Measurements from ENCODE around the gene UBL3.

UBL3 gene

DNA sequence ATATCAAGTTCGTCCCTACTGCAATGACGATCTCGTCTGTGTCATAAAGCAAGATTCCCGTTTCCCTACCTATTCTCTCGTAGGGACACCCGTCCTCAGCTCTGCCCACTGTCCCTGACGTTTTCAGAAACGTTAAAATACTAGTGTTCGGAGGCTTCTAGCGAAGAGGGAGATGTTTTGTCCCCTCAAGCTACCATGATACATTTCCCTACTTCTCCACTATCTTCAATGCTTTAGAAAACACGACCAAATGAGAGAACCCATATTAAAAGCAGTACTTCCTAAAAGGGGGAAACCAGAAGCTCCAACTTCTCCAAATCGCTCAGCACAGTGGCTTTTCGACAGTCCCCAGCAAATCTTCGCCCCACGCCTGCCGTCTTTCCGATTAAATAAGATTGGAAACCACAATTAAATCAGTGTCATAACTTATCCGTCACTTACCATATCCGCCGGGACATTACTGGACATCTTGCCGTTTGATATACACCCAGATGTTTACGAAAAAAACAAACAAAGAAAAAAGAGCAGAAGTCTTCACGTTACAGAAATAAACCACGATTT lies 1.3 kb downstream of the UBL3 start:
- TF ChIP-seq, protein P1, sequence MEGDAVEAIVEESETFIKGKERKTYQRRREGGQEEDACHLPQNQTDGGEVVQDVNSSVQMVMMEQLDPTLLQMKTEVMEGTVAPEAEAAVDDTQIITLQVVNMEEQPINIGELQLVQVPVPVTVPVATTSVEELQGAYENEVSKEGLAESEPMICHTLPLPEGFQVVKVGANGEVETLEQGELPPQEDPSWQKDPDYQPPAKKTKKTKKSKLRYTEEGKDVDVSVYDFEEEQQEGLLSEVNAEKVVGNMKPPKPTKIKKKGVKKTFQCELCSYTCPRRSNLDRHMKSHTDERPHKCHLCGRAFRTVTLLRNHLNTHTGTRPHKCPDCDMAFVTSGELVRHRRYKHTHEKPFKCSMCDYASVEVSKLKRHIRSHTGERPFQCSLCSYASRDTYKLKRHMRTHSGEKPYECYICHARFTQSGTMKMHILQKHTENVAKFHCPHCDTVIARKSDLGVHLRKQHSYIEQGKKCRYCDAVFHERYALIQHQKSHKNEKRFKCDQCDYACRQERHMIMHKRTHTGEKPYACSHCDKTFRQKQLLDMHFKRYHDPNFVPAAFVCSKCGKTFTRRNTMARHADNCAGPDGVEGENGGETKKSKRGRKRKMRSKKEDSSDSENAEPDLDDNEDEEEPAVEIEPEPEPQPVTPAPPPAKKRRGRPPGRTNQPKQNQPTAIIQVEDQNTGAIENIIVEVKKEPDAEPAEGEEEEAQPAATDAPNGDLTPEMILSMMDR (IDR thresholded peaks at IDR 0.05) = no peak

DNA sequence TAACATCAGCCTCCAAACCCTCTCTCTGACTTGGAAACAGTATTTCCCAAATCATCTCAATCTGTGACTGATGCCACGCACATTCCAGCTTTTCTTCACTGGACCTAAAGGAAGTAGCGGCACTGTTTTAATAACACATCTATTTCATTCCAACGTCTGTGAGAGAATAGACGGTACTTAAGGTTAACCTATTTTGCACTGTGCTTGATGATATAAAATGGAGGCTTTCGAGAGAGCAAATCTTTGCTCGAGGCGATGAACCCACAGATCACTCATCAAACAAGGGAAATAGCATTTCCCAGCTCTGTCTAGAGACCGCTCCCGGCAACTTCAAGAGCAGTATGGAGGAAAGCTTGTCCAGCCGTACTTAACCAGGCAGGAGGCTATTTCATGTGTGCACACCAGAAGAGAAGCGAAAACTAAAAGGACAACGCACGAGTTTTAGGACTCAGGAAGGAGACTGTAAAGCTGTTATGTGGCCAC lies 2.9 kb downstream of the UBL3 start:
- TF ChIP-seq, protein P1 (IDR thresholded peaks at IDR 0.05) = no peak

DNA sequence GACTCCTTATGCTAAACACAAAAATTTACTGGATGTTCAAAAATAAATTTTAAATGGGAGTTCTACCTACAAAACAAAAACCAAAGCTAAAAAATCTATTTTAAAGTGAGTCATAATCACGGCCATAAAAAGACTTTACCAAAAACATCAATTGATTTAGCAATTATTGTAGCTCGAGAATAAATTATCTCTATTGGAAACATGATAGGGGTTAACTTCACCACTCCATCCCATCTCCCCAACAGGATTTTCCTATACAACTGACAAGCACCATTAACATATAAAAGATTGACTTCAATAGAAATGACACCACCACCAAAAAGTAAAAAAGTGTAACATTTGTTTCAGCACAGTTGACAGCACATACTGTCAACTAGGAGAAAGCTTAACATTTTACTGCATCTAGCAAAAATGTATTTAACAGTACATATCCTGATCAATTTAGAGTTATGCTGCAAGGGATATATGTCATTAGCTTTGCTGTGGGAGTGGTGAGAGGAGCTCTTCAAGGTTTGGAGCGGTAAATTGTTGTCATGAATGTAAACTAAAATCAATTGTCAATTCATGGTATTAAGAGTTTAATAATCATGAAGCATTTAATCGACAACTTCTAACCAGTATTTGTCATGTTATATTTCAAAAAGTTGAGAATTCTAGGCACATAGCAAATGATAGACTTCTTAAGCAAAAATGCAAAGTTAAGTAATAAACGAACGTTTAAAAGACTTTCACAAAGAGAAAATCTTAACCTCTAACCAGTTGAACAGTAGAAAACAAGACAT lies 3.8 kb downstream of the UBL3 start:
- TF ChIP-seq, protein P1 (IDR thresholded peaks at IDR 0.05) = no peak

DNA sequence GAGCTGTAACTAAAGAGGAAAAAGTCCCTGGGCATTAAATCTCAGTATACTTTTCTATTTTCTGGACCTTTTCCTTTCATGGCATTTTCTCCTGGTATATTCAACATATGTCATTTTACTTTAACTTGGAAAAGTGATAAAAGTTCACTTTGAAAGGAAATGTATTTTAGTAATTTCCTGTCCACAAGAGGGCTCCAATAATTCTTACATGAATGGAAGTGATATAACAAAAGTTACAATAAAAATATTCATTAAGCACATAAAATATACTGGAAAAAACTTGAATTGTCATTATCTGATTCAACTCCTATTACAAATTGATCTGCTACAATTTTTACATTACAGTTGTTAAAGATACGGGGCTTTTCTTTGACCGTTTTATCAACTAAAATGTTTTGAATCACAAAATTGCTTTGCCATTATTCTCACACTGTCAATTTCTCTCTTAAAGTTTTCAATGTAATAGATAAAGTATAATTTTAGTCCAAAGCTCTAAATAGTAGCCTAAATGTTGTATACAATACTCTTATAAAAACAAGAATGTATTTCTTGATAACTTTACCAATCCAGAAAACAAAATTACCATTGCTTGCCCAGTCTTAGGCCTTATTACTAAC lies 4.9 kb downstream of the UBL3 start:
- TF ChIP-seq, protein P1 (IDR thresholded peaks at IDR 0.05) = peak; percentile 43; the same call in 1 of the 2 replicates

DNA sequence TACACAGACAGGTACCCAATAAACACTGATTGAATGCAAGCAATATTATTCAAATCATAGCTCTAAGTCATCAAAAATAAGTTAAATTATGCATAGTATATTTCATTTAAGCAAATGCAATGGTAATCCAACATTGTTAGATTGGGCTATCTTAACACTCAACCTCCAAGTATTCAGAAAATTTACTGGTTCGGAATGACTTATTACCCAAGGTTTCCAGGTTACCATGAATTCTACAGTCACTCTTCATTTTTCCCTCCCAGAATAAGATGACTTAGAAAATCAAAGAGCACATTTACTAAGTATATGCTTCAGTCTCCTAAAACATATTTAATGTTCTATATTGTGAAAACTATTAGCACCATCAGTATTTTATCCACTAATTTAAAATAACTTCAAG lies 6.0 kb downstream of the UBL3 start:
- TF ChIP-seq, protein P1 (IDR thresholded peaks at IDR 0.05) = no peak

DNA sequence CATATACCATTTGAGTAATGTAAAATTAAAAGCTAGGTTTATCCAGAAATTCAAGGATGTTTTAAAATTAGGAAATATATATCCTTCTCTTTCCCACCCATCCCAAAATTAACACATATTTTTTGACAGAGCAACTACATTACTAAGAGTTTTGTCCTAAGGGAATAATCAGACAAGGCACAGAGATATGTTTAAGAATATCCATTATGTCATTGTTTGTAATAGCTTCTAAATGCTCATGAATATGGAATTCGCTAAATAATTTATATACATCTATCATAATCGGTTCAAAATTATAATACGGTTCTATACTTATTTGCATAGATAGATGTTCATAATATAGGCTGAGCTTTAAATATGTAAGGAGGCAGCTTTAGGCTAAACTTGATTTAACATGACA lies 9.8 kb downstream of the UBL3 start:
- TF ChIP-seq, protein P1 (IDR thresholded peaks at IDR 0.05) = no peak

DNA sequence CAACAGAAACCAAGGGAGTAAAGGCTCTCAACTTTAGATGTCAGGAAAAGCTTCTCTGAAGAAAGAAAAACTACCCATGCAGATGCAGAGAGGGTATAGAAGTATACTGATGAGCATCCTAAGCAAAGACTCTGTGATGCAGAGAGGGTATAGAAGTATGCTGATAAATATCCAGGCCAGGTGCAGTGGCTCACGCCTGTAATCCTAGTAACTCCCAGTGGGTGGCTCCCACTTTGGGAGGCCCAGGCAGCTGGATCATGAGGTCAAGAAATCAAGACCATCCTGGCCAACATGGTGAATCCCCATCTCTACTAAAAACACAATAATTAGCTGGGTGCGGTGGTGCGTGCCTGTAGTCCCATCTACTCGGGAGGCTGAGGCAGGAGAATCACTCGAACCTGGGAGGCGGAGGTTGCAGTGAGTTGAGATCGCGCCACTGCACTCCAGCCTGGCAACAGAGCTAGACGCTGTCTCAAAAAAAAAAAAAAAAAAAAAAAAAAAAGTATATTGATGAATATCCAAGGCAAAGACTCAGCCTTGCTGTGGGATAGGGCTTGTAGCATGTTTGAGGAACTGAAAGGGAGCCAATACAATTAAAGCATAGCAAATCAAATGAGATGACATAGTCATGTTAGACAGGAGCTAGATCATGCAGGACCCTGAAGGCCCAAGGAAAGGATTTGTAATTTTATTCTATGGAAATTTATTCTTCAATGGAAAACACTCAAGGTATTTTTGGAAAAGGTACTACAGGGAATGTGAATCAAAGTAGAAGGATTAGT lies 14.9 kb downstream of the UBL3 start:
- TF ChIP-seq, protein P1 (IDR thresholded peaks at IDR 0.05) = no peak

All from LNCAP (cell line).